Activated naive CD8-positive, alpha-beta T cell treated with anti-CD3 and anti-CD28 coated beads, Interleukin-2, amount 10 ng/mL, durations not matched to agents 7 days and 5 days (primary cell): Measurements from ENCODE around the gene TRAF3. TPM values are rescaled to one million over a fixed set of nuclear protein-coding genes. Genes with fewer than 3 reads are reported as not detected.

Experiments
- ATAC-seq: fragments of 150-1000 bp; cut with Tn5 transposase; one replicate; pipeline ENCODE4 v1.10.0; 2021; ENCODE audit warnings: low read depth, moderate library complexity
- POLR2A ChIA-PET: fragments of 350-600 bp; sonication (Branson Sonifier 250); formaldehyde crosslinking; loops from one replicate; lab custom pipeline; 2021; ENCODE audit warnings: antibody characterized with exemption; lab: Charles Lee
- DNase-seq: peaks from one replicate; pipeline ENCODE4 v3.0.0; 2021
- H3K27ac Mint-ChIP-seq: one replicate; pipeline ENCODE4 v1.8.0; 2022; ENCODE audit warnings: mild to moderate bottlenecking, mixed read lengths
- H3K27me3 Mint-ChIP-seq: one replicate; pipeline ENCODE4 v1.8.0; 2022; ENCODE audit warnings: mild to moderate bottlenecking, moderate library complexity, mixed read lengths
- H3K36me3 Mint-ChIP-seq: one replicate; pipeline ENCODE4 v1.8.0; 2021; ENCODE audit warnings: mild to moderate bottlenecking, mixed read lengths
- H3K4me1 Mint-ChIP-seq: one replicate; pipeline ENCODE4 v1.8.0; 2021; ENCODE audit warnings: mixed read lengths
- H3K4me3 Mint-ChIP-seq: one replicate; pipeline ENCODE4 v1.8.0; 2022; ENCODE audit warnings: mild to moderate bottlenecking, moderate library complexity, mixed read lengths
- H3K9me3 Mint-ChIP-seq: one replicate; pipeline ENCODE4 v1.8.0; 2021; ENCODE audit warnings: mixed read lengths
- total RNA-seq, 2 experiments: library from RNA; stranded (reverse); gene quantifications; one replicate each; pipeline ENCODE4 v1.2.3, GENCODE V29; 2021

Gene TRAF3
- total RNA-seq, 2 experiments from 2014 or later: 31.1 to 32.9 TPM

DNA sequence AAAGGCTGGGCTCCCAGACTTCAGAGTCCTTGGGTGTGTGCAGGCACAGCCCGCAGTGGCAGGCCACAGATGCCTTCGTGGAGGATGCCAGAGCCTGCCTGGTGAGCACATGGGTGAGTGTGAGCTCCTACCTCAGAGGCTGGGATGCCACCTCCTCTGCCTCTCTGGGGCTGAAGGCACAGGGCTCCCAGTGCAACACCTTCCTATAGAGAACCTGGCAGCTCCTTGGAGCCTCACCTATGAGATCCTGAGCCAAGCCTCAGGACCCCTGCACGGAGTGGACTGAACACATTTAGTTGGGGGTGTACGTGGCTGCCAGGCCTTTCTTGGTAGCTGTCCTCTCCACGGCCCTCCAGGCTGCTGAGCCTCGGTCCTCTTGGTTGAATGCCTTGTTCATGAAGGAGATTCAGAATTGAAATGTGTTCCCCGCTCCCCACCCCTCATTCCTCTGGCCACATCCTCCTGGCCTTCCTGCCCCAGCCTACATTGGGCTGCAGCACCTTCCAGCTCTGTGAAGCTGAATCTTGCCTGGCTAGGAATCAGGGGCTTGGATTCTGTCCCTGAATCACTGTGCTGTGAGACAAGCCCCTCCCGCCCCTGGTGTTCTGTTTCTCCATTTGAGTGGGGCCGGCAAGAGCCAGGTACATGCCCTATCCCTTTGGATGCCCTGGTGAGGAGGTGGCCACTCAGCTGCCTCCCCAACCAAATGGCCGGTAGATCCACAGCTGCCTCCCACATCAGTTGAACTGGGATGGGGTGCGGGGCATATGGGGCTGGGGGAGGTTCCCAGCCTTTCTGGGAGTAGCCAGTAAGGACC is 38.7 kb upstream of the TRAF3 start:
- H3K9me3 Mint-ChIP-seq: peaks cover 2% of the 10 kb centered on the region
- H3K36me3 Mint-ChIP-seq: peaks cover 8% of the 10 kb centered on the region
- no peak overlapping the region for H3K4me3 Mint-ChIP-seq
- no peak for ATAC-seq
- H3K27ac Mint-ChIP-seq: no peak overlapping the region
- H3K4me1 Mint-ChIP-seq: peaks cover 3% of the 10 kb centered on the region
- DNase-seq: no peak
- POLR2A ChIA-PET: no interaction called here
- H3K27me3 Mint-ChIP-seq: no peaks in the 10 kb centered on the region

DNA sequence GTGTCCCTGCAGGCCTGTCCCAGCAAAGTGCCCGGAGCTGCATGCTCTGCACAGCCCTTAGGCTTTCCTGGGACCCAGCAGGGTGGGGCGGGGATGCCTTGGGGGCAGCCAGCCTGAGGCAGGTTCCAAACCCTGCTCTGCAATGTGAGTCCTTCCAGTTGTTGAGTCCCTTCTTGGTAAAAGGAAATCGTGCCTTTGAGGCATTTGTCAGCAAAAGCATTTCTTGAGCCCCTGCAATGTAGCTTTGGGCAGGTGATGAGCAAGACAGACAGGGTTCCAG is 38.1 kb upstream of the TRAF3 start:
- POLR2A ChIA-PET: no interaction called here
- ATAC-seq (no peak), DNase-seq (no peak)
- Mint-ChIP-seq H3K27me3 (no peaks in the 10 kb centered on the region), H3K36me3 (peaks cover 9% of the 10 kb centered on the region), H3K4me1 (peaks cover 3% of the 10 kb centered on the region), H3K4me3 (no peak overlapping the region), H3K27ac (no peak overlapping the region), H3K9me3 (peaks cover 2% of the 10 kb centered on the region)

DNA sequence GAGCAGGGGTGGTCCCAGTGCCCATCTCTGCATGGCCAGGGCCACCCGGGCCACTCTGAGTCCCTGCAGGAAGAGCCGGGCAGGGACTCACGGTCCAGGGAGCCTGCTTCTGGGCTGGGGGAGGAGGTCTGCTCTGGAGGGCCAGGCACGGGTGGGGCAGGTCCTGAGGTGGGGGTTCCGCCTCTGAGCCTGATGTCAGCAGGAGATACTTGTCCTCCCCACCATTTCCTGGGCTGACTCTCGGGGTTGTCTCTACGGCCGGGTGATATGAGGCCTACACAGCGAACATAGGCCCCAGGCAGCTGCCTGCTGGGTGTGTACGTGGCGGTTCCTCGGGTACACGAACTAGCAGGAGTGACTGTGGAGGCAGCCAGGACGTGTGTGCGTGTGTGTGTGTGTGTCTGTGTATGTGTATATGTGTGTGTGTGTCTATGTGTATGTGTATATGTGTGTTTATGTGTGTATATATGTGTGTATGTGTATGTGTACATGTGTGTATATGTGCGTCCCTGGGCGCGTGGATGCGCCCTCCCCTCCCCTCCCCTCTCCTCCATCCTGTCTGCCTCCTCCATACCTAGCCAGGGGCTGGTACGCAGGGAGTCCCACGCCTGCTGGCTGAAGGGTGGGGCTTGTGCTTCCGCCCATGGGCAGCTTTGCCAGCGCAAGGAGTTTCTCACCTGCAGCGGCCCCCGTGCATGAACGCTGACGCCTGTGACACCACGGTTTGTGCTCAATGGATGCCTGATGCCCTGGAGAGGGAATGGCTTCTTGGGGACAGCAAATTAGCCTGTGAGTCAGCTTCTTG is 30.4 kb upstream of the TRAF3 start:
- no peaks in the 10 kb centered on the region for H3K4me1 Mint-ChIP-seq
- H3K27me3 Mint-ChIP-seq: no peaks in the 10 kb centered on the region
- no peak for DNase-seq
- POLR2A ChIA-PET: no interaction called here
- H3K36me3 Mint-ChIP-seq: peaks cover 5% of the 10 kb centered on the region
- no peak for ATAC-seq
- no peak overlapping the region for H3K27ac Mint-ChIP-seq
- no peak overlapping the region for H3K4me3 Mint-ChIP-seq
- peaks cover 2% of the 10 kb centered on the region for H3K9me3 Mint-ChIP-seq

DNA sequence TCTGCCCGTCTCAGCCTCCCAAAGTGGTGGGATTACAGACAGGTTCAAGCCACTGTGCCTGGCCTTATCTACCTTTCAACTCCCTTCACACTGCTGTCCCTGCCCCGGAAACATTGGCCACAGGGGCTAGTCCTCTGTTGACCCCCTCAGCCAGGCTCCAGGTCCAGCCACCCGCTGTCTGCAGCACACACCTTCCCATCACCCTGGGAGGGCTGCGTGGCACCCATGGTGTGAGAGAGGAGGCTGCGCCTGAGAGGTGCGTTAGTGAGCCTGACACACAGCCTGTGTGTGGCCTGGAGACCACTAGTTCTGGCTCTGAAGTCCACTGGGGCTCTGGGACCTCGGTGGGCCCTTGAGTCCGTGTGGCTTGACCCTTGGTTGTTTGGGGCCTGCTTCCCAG is 28.4 kb upstream of the TRAF3 start:
- no peaks in the 10 kb centered on the region for H3K27me3 Mint-ChIP-seq
- H3K9me3 Mint-ChIP-seq: no peaks in the 10 kb centered on the region
- no peak overlapping the region for H3K4me3 Mint-ChIP-seq
- H3K27ac Mint-ChIP-seq: no peak overlapping the region
- POLR2A ChIA-PET: no interaction called here
- no peaks in the 10 kb centered on the region for H3K4me1 Mint-ChIP-seq
- H3K36me3 Mint-ChIP-seq: no peaks in the 10 kb centered on the region
- no peak for ATAC-seq
- DNase-seq: no peak

DNA sequence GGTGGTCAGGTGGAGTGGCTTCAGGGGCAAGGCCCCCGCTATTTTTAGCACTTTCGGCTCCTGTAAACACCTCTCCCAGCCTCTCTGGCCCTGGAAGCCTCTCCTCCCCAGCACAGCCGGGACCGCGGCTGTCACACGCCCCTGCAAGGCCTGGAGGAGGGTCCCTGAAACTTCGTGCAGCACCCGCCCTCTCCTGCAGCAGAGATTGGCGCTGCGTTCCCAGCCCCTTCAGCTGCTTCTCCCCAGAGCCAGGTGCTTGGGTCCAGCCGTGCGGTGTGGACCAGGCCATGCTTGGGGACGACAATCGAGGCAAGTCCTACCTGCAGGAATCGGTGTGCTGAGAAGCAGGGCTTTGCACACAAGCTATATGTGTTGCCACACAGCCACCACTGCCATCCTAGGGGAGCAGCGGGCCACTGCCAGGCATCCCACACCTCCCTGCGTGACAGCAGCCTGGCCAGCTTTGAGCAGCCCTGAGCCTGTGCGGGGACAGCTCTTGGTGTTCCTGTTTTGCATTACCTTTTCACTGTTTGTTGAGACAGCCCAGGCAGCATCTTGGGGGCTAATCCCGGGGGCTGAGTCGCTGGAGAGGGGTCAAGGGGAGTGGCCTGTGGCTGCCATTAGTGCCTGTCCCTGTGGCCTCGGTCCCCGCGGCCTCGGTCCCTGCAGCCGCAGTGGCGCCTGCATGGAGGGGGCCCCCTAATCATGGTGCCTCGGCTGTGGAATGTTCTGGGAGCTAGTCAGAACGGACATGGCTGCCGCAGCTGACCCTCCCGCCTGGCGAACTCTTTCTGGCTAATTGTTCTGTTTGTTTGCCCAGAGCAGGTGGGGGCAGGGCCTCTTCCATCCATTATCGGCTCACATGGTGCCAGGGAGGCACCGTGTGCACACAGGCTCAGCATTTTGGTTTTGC is 27.6 kb upstream of the TRAF3 start:
- POLR2A ChIA-PET: no interaction called here
- Mint-ChIP-seq H3K27ac (no peak overlapping the region), H3K4me1 (no peaks in the 10 kb centered on the region), H3K4me3 (no peak overlapping the region), H3K36me3 (no peaks in the 10 kb centered on the region), H3K27me3 (no peaks in the 10 kb centered on the region), H3K9me3 (no peaks in the 10 kb centered on the region)
- ATAC-seq (no peak), DNase-seq (no peak)

DNA sequence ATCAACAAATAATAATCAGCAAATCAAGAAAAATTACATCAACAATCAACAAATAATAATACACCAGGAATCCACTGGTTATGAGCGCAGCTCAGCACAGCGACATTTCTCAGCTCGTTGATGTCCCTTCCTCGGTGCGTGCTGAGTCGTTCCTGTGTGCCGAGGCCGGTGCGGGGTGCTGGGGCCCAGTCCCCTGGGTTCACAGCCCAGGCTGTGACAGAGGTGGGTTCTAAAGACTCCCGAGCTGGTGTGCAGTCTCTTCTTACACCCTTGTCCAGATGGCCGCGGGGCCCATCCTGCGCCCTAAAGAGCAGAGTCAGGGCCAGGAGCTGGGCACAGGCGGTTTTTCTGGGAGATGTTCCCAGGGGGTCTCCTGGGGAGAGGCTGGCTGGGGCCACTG is 26.9 kb upstream of the TRAF3 start:
- H3K27ac Mint-ChIP-seq: no peak overlapping the region
- POLR2A ChIA-PET: no interaction called here
- no peaks in the 10 kb centered on the region for H3K4me1 Mint-ChIP-seq
- ATAC-seq (no peak), DNase-seq (no peak)
- H3K4me3 Mint-ChIP-seq: no peak overlapping the region
- no peaks in the 10 kb centered on the region for H3K9me3 Mint-ChIP-seq
- H3K36me3 Mint-ChIP-seq: no peaks in the 10 kb centered on the region
- H3K27me3 Mint-ChIP-seq: no peaks in the 10 kb centered on the region

DNA sequence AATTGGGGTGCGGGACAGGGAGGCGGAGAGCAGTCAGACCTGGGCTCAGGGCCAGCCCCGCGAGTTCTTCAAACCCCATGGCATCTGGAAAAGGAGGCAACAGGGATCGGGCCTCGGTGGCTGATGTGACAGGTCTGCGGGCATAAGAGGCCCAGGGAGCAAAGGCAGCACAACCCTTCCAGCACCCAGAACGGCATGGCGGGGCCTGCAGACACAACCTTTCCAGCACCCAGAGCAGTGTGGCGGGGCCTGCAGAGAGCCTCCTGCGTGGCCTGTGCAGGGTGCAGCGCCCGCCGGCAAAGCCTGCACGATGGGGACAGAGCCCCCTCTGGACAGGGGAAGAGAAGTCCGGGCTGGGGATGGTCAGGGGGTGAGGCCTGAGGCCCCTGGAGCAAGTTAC is 26.2 kb upstream of the TRAF3 start:
- Mint-ChIP-seq H3K27ac (no peak overlapping the region), H3K36me3 (no peaks in the 10 kb centered on the region), H3K4me3 (no peak overlapping the region), H3K4me1 (no peaks in the 10 kb centered on the region), H3K9me3 (no peaks in the 10 kb centered on the region), H3K27me3 (no peaks in the 10 kb centered on the region)
- POLR2A ChIA-PET: no interaction called here
- ATAC-seq: no peak
- DNase-seq: no peak

DNA sequence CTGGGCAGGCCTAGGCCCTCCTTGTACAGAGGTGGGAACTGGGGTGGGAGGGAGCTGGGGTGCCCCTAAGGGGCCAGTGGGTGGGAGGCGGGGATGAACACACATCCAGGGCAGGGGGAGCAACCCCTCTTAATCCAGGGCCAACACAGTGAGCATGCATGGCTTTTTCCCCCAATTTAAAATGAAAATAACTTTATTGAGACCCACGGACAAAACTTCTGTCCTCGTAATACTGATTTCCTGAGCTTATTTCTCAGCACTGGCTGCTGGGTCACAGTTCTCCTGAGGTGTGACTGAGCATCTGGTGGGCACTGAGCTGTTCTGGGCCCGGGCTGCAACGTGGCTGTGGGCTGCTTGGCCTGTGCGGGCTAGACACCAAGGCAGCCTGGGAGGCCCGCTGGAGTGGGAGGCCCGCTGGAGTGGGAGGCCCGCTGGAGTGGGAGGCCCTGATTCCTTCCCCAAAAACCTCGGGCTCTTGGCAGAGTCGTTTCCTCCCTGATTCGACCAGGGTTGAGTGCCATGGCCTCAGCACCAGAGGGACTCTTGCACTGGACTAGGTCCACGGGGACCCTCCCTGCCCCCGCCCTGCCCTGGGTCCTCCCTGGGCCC is 24.9 kb upstream of the TRAF3 start:
- no peak overlapping the region for H3K4me3 Mint-ChIP-seq
- ATAC-seq (no peak), DNase-seq (no peak)
- POLR2A ChIA-PET: no interaction called here
- no peaks in the 10 kb centered on the region for H3K4me1 Mint-ChIP-seq
- no peaks in the 10 kb centered on the region for H3K9me3 Mint-ChIP-seq
- no peak overlapping the region for H3K27ac Mint-ChIP-seq
- no peaks in the 10 kb centered on the region for H3K36me3 Mint-ChIP-seq
- no peaks in the 10 kb centered on the region for H3K27me3 Mint-ChIP-seq

DNA sequence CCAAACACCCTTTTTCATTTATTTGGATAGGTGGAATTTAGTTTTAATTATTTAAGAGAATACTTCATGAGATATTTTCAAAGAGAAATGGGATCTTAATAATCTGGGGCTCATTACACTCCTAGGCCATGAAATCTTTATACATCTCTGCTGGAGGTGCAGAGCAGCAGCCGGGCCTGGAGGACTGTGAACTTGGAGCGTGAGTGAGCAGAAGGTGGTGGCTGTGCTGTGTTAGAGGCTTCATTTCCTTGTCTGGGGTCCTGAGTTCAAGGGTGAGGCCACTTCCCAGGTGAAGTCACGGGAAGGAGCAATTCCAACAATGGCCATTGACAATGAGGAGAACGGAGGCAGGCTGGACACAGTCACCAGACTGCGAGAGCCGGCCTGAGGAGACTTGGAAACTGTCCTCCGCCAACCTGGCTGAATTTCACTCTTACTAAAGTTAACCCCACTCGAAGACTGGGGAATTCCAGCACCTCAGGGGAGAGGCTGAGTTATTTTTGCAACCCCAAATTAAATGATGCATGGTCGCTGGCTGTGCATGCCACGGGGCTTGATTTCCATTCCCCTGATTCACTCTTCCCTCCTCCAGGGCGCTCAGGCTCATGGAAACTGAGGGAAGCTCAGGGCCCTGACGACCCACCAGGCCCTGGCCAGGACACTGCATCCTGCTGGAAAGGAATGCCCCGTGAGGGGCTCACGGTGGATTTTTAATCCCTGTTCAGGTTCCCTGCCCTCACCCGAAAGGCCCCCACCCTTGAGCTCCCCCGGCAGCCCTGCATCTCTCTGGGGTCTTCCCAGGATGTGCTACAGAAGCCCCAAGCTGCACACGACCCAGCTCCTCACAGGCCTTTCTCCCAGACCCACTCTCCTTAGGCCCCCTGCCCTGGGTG is 22.6 kb upstream of the TRAF3 start:
- Mint-ChIP-seq H3K27ac (no peak overlapping the region), H3K27me3 (no peaks in the 10 kb centered on the region), H3K36me3 (no peaks in the 10 kb centered on the region), H3K4me1 (no peaks in the 10 kb centered on the region), H3K9me3 (no peaks in the 10 kb centered on the region), H3K4me3 (no peak overlapping the region)
- POLR2A ChIA-PET: no interaction called here
- DNase-seq (no peak), ATAC-seq (no peak)

DNA sequence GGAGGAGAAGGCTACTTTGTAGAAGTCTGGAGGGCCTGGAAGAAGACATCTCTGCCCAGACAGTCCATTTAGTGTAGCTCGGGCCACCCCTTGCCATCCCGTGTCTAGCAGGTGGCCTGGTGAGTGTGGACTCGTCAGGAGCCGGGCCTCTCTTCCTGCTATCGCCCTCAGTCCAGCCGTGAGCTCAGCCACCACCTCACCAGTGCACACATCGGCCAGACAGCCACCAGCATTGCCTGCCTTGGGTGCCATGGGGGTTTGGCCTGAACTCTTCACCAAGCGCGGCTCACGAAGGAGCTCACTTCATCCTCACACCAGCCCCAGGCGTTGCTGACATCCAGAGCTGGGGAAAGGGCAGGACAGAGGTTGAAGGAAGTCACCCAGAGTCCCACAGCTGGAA is 19.6 kb upstream of the TRAF3 start:
- Mint-ChIP-seq H3K27ac (no peak overlapping the region), H3K27me3 (no peaks in the 10 kb centered on the region), H3K4me1 (no peaks in the 10 kb centered on the region), H3K4me3 (no peak overlapping the region), H3K36me3 (no peaks in the 10 kb centered on the region), H3K9me3 (no peaks in the 10 kb centered on the region)
- ATAC-seq (no peak), DNase-seq (no peak)
- POLR2A ChIA-PET: no interaction called here

DNA sequence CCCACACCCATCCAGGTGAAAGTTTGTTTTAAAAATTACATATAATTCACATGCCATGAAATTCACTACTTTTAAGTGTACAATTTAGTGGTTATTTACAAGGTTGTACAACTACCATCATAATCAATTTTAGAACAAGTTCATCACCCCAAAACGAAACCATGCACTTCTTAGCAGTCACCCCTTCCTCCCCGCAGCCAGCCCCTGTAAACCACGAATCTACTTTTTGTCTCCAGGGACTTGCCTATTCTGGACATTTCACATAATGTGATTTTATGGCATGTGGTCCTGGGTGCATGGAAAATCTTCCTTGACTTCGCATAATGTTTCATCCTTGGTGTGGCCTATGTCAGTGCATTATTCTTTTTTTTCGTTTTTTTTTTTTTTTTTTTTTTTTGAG is 19.2 kb upstream of the TRAF3 start:
- Mint-ChIP-seq H3K36me3 (no peaks in the 10 kb centered on the region), H3K27ac (no peak overlapping the region), H3K4me1 (no peaks in the 10 kb centered on the region), H3K4me3 (no peak overlapping the region), H3K9me3 (no peaks in the 10 kb centered on the region), H3K27me3 (no peaks in the 10 kb centered on the region)
- POLR2A ChIA-PET: no interaction called here
- no peak for ATAC-seq
- DNase-seq: no peak

DNA sequence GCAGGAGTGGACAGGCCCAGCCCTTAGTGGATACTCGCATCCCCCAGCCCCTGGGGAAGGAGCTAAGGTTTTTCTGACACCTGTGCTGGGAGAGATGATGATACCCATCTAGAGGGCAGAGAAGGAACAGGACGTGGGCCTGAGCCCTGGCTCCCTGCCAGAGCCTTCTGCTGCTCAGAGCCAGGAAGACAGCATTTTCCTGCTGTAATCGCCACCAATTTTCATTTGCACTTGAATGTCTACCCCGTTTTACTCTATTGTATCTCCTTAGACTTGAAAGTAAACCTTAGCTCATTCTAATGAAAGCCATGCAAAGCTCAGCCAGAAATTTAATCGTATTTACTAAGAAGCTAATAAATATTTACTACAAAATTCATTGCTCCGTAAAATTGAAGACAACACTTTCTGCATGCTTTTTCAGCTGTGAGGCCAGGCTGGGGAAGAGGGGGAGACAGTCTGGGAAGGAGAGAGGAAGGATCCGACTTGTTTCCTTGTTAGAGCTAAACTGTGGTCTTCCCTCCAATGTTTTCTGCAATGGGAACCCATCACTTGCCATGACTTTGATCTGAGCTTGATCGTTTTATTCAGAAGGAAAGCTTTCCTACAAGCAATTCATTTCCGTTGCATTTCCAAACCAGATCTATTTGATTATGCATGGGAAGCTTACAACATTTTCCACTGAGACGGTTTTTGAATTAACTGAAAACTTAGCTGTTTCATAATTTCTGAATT is 17.6 kb upstream of the TRAF3 start:
- H3K4me3 Mint-ChIP-seq: no peak overlapping the region
- no peak for ATAC-seq
- no peak overlapping the region for H3K27ac Mint-ChIP-seq
- no peak for DNase-seq
- H3K36me3 Mint-ChIP-seq: no peaks in the 10 kb centered on the region
- POLR2A ChIA-PET: no interaction called here
- no peaks in the 10 kb centered on the region for H3K9me3 Mint-ChIP-seq
- H3K4me1 Mint-ChIP-seq: no peaks in the 10 kb centered on the region
- H3K27me3 Mint-ChIP-seq: no peaks in the 10 kb centered on the region
